Smooth muscle cell of the brain vasculature (primary cell): ENCODE data around the gene CSNK2A3.
A peak's percentile ranks its signal among the peaks of the same experiment; 100 is the strongest.
"Not testable (repeated sequence)": the region's sequence is repeated elsewhere in the genome, so short reads cannot be mapped to it uniquely, and the experiment has no call there.

Experiments used
- DNase-seq: peaks from one replicate; pipeline ENCODE4 v3.0.0-alpha.2; 2012; ENCODE audit warnings: low read depth, low spot score

Gene CSNK2A3

GRCh38 chr11:11380340-11380739 lies 27.3 kb upstream of the CSNK2A3 start:
- DNase-seq = no peak

DNA sequence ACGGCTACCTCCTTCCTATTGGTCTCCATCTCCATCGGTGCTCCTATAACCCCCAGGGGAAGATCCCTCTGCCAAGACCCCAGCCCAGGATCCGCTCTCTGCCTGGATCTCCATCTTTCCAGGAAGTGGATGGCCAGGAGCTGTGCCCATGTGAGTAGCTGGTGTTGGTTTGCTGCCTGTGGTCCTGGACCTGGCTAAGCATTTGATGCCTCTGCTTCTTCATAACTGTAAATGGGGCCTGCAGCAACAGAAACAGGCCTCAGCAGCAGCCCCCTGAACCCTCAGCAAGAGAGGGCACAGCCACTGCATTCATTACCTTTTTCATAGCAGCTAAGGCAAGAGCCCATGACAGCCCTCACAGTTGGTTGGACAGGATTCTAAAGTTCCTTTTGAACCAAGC lies 26.6 kb upstream of the CSNK2A3 start:
- no peak for DNase-seq

DNA sequence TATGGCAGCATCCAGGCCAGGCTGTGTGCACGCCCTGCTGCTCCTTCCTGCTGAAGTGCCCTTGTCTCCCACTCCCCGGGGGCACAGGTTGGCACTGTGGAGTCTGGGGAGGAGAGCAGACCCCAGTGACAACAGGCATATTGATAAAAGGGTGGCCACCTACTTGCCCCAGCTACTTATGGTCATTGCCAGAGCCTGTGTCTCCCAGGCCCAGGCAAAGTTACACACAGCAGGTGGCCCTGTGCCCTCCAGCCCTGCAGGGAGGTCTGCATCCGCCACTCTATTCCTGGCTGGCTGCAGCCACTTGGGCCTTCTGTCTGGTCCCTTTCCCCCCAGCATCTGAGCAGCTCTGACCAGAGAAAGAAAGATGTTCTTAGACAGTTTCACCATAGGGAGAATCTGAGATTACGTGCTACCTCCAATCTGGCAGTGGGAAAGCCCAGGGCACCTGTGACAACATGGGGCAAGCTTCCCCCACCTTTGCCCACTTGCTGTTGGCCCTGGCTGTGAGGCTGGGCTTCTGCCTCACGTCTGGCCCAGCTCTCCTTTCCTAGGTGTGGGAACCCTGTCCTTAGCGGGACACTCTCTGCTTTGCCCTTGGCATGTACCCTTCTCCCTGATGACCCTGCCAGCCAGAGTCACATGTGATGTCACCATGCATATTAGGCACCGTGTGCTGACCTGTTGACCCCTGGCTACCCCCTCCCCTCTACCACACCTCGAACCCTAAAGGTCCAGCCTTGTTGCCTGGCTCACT lies 25.3 kb upstream of the CSNK2A3 start:
- no peak for DNase-seq

DNA sequence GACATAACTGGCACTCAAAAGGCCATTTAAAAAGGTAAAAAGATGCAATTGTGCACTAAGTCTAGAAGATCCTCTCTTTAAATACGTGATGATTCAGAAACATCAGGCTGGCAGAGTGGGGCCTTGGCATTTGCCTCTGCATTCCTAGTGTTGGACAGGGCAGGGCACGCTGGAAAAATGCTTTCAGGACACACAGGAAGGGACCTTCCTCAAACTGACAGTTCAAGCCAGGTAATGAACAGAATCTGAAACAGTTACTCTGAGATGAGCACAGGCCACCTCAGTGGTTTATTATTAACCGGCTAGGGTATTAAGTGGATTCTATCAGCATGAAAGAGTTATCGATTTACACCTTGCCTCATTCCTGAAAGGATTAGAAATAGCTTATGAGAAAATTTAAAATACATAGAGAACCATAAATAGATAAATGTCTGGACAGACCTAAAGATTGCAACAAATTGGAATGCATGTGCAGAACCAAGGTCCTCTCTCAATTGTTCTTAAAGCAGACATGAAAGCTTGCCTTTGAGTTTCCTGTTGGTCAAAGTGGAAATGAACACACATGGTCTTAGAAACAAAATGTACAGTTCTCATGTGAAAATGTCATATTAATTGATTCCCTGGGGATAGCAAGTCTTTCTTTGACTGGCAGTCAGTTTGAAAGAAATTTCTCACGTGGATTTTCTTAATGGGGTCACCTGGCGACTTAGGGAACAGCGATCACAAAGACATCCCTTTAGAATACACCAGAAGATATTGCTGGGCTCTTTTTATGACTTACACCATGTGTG lies 21.5 kb upstream of the CSNK2A3 start:
- DNase-seq = no peak

DNA sequence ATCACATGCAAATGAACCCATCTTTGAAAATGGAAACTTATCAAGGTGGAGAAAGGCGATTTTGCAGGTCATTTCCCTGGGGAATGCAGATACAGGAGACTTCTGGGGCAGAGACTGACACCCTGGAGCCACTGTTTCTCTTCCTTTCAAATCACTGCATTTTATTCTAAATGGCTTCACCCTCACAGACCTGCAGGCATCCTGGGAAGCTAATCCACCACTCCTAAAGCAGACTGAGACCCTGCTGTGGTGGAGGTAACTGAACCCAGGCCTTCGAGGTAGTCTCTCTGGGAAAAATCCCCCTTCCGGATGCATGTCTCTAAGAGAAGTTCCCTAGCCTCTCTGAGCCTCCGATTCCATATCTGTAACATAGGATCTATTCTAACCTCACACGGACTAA lies 20.9 kb upstream of the CSNK2A3 start:
- no peak for DNase-seq

DNA sequence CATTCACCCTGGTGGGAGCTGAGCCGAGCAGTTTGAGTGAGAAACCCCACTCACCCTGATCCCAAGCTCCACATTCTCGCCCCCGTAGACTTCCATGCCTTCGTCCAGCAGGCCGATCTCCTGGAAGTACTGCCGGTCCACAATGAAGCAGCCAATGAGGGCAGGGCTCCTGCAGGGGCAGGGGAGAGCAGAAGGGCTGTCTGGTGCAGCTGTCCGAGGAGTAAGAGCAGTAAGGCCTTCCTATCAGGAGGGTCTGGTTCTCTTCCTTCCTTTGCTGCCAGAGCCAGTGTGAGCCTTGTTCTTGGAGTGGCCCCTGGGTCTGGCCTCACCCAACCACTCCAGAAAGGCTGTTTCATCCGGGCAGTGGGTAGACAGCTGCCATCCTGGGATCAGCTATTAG lies 19.4 kb upstream of the CSNK2A3 start:
- no peak for DNase-seq

DNA sequence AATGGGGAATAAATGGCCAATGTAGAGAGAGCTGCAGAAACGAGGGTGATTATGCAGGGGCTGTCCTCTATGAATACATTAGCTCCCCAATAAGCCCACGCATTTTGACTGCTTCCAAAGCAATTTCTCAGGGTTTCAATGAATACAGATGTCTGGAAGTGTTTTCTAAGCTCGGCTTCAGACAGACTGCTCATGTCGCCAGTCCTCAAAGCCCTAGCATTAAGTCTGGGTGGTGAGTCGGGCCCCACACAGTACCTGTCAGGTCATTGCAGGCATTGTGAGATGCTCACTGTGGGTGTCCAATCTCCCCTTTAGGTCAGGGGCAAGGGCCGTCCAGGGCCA lies 17.9 kb upstream of the CSNK2A3 start:
- no peak for DNase-seq

DNA sequence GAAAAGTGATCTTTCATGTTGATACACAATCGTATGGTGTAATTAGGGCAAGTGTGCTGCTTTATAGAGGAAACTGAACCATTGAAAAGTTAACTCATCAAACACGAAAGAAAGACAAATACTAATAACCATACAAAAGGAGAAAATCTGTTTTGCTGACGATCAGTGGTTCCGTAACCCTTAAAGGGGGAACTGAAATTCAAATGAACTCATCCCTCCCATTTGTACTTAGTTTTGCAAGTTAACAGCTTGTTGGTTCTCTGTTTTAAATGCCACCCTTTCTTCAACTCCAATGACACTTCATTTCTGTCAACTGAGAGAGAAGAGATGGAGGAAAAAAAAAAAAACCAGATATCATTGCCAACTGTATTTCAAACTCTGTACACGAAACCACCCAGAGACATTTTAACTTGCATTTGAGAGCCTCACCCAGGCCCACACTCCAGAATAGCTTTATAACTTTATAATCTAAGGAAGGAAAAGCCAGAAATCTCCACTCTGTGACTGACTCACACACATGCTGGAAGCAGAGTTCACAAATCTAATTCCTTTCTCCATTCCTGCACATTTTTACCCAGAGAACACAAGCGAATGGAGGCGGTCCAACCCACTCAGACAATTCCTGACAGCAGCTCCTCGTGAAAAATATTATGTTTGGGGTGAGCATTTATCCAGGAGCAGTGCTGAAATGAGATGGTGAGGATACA lies 17.4 kb upstream of the CSNK2A3 start:
- DNase-seq = no peak

DNA sequence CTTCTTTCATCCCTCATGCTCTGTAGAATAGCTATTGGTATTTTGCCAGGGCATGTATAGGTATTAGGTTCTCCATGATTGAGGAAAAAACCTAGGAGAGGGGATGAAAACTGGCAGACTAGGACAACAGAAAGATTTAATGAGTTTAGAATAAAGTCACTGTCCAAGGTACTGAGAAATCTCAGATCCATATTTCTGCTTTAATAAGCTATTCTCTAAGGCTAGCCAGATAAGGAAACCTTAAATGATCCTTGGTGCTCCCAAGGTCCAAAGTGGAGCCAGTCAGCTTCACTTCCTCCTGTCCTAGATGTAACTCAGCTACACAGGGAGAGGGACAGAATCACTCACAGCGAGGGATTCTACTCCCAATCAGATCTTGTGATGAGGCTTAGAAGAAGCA lies 13.7 kb upstream of the CSNK2A3 start:
- no peak for DNase-seq

DNA sequence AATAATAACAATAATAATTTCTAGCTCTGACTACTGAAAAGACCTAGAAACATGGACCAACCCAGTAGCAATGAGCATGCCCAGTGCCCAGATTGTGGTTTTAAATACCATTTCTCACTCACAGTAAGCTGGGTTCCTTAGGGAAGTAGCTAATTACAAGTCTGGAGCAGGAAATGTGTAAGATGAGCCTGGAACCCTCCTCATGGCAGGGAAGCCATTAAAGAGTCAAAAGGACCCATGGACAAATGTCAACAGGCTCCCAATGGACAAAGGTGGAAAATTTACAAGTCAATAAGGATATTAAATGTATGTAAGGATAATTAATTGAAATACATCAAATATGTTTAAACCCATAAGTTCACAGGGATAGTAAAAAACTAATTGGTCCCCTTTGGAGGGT lies 10.6 kb upstream of the CSNK2A3 start:
- no peak for DNase-seq

DNA sequence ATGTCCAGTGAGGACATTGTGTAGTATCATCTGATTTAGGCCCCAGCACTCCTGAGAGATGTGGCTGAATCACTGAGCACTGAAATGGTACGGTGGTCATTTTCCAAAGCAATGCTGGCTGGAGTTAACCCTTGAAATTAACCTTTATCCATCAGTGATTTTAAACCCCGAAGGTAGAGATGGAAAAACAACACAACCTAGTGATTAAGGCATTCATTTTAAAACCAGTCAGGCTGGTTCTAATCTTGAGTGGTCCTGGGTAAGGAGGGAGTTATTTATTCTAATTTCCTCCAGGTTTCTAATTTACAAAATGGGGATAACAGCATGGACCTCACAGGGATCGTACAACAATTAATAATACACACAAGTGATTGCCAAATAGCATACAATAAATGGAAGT lies 6.6 kb upstream of the CSNK2A3 start:
- no peak for DNase-seq

GRCh38 chr11:11356842-11357241 lies 3.8 kb upstream of the CSNK2A3 start:
- DNase-seq = no peak

DNA sequence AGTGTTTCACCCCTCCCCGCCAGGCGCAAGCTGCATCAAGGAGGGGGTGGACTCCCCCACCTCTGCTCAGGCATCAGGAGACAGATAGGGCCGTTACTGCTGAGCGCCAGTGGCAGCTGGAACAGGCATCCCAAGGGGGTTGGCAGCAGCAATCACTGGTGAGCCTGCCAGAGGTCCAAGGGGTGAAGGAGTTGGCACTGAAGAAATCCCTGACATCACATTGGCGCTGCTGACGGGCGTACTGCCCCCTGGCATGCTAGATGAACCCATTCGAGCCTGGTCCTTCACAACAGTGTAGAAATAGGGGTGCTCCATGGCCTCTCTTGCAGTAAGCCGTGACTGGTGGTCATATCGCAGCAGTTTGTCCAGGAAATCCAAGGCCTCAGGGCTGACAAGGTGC lies 1.2 kb downstream of the CSNK2A3 start:
- DNase-seq = not testable (repeated sequence)

GRCh38 chr11:11351042-11351586 lies 1.9 kb downstream of the CSNK2A3 start:
- no peak for DNase-seq

DNA sequence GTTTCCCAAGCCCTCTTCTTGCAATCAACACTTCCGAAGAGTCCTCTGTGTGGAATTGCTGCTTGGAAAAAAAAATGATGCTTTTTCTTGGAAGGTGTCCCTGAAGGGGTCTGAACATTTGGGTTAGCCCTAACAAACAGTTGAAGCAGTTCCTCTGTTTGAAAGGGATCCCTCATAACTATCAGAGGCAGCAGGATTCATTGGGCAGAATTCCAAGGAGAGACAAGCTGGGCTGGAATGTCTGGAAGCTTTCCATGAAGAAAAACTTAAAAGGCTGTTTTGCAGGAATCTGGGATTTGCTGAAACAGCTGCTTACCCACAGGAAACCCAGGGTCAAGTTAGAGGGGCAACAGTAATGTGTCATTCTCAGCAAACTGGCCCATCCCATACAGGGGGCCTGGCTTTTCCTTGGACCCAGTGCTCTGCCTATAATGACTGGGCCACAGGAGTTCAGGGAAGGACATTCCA lies 3.1 kb downstream of the CSNK2A3 start:
- peak; percentile 75 for DNase-seq

DNA sequence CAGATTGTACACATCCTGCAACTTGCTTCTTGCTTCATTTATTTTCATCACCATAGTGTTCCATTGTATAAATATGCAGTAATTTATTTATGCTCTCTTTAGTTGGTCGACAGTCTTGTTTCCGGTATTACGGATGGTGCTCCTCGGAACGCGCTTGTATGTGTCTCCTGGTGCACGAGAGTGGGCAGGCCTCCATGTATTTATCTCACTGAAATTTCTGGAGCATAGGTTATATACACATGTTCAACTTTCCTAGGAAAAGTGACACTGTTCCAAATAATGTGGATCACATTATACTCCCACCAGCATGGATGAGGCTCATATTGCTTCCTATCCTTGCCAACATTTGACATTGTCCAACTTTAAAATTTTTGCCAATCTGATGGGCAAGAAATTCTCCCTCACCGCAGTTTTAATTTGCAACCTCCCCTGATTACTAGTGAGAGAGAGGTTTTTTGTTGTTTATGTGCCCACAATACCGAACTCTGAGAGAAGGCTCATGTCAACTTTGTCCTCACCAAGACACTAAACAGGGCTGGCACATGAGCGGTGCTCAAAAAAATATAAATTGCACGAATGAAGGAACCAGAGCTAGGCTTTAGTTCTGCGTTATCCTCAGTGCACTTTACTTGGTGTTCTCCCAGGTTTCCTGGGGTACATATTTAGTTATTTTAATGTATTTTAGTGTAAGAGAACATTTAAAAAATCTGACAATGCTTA lies 3.8 kb downstream of the CSNK2A3 start:
- DNase-seq = no peak

DNA sequence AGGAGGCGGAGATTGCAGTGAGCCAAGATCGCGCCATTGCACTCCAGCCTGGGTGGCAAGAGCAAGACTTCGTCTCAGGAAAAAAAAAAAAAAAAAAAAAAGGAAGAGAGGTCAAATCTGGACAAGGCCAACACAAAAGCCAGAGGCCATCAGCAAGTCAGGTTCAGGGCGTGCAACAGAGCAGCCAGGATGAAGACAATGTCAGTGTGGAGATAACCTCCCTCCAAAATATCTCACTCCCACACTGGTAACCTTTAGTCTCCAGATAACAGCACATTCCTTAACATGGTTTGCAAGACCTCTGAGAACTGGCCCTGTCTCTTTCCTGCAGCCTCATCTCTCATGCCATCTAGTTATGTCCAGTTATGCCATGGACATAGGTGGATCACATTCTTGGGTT lies 4.7 kb downstream of the CSNK2A3 start:
- DNase-seq = no peak

DNA sequence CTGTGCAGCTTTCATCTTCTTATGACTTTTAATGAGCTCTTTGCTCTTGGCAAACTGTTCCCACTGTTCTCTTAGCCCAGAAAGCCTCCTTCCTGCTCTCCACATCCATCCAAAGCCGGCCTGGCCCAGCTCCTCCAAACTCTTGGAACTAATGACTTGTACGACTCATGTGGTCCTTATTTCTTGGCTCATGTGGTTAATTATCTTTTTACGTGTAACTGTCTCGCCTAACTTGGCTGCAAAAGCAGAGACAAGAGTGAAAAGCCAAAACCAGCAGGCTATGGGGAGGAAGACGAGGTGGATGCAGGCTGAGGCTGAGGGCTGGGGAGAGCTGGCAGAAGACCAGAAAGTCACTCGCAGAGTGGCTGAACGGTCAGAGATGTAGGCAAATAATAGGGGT lies 5.5 kb downstream of the CSNK2A3 start:
- DNase-seq = no peak

DNA sequence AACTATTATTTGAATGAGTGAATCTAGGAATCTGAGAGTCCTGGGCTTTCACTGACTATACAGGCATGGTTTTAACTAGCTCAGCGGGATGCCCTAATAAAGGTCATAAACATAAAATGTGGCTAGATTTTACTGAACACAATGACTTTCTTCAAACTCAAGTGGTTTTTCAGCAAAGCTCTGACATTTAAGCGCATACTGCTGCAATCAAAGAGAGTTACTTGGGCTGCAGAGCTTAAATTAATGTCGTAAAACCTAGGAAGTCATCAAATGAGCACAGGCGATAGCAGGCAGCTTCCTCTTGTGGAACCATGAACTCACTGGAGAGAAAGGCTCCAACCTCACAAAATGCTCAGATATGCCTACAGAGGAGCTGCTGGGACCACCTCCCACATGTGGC lies 6.7 kb downstream of the CSNK2A3 start:
- DNase-seq = no peak

- DNase-seq = no peak
These were observed 8.0 kb downstream of the CSNK2A3 start for GRCh38 chr11:11345099-11345498.

DNA sequence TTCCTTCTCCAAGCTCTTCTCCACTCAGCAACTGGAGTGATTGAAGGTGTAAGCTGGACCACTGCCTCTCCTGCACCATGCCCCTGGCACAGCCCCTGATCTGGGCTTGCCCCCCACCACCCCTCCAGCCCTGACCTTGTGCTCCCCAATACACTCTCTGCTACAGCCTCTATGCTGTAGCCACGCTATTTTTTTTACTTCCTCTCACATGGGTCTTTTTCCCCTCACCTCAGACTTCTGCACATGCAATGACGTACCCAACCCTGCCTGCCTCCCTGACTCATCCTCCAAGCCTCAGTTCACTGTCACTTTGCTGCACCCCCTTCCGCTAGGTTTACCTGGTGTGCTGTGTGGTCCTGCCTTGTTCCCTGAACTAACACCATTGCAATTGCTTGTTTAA lies 9.0 kb downstream of the CSNK2A3 start:
- DNase-seq = no peak

DNA sequence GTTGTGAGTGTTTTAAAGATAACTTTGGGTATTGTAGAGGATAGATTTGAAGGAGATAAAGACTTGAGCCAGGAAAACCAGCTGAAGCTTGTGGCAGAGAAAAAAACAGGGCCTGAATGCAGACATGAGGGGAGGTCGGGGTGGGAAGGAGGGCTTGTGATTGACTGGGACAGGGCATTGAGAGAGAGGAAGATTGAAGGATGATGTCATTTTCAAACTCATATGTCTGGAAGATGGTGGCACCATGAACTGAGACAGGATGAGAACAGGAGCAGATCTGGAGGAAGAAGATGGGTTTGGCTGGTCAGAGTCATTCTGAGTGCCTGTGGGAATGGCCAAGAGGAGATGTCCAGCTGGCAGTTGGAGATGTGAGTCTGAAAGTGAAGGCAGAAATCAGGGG lies 14.7 kb downstream of the CSNK2A3 start:
- DNase-seq = no peak
